A549 (cell line): ENCODE measurements around the gene ANP32A. TPM values are rescaled to one million over a fixed set of nuclear protein-coding genes. Genes with fewer than 3 reads are reported as not detected.
A peak's percentile ranks its signal among the peaks of the same experiment; 100 is the strongest.

ENCODE experiments used
- ATAC-seq, 2 experiments: fragments of 200-7000 bp in 1 of 2; fragments of >200 bp in 1 of 2; cut with Nextera tagmentation in 1 of 2; cut with Tn5 transposase in 1 of 2; 3 replicates each; pipeline versions ENCODE4 v1.8.0 to v1.9.1; 2018 to 2020; ENCODE audit warnings: mild to moderate bottlenecking in 1 of 2, moderate library complexity in 1 of 2
- CTCF ChIA-PET: fragments of 300-600 bp; sonication (Branson Sonifier 250); formaldehyde crosslinking; extraction: SDS; loops from one replicate; lab custom pipeline; 2021; ENCODE audit warnings: antibody characterized with exemption, inconsistent platforms; lab: Yijun Ruan, JAX
- POLR2A ChIA-PET: fragments of 350-600 bp; formaldehyde crosslinking; extraction: SDS; loops from one replicate; lab custom pipeline; 2021; ENCODE audit warnings: antibody characterized with exemption, inconsistent platforms; lab: Yijun Ruan, JAX
- DNase-seq, 2 experiments: peaks; one replicate each; pipeline versions ENCODE4 v3.0.0 to v3.0.0-alpha.2; 2011 to 2016; ENCODE audit warnings: low read depth in 1 of 2, low spot score in 1 of 2
- FAIRE-seq: peaks from 2 replicates; lab custom pipeline; 2011; peaks lifted over from hg19 to GRCh38; lab: Jason Lieb, UNC
- H3K27ac ChIP-seq, 2 experiments: fragments of >200 bp; sonication (Bioruptor Twin); formaldehyde crosslinking; 3 replicates each; pipeline ENCODE4 v1.5.1; 2016 to 2017
- H3K4me1 ChIP-seq: fragments of >200 bp; sonication (Bioruptor Twin); formaldehyde crosslinking; 3 replicates; pipeline ENCODE4 v1.6.1; 2016
- H3K4me2 ChIP-seq: fragments of >200 bp; sonication (Bioruptor Twin); formaldehyde crosslinking; 3 replicates; pipeline ENCODE4 v1.6.1; 2016
- H3K4me3 ChIP-seq: fragments of >200 bp; sonication (Bioruptor Twin); formaldehyde crosslinking; 3 replicates; pipeline ENCODE4 v1.5.1; 2016
- H3K9me3 ChIP-seq: fragments of >200 bp; sonication (Bioruptor Twin); formaldehyde crosslinking; 3 replicates; pipeline ENCODE4 v1.6.1; 2016
- BCL3 ChIP-seq: fragments of >200 bp; sonication (Bioruptor Twin); formaldehyde crosslinking; IDR thresholded peaks from 3 replicates; pipeline ENCODE4 v1.6.1; 2016
- CBX8 ChIP-seq: fragments of 200-600 bp; sonication (generic); IDR thresholded peaks from 2 replicates; pipeline ENCODE4 v1.6.1; 2016
- CEBPB ChIP-seq, 2 experiments: fragments of >200 bp in 1 of 2; sonication (Bioruptor Twin) in 1 of 2; formaldehyde crosslinking in 1 of 2; IDR thresholded peaks; 2 replicates each; pipeline ENCODE4 v1.6.1; 2012 to 2016
- CTCF ChIP-seq: fragments of >200 bp; sonication (Bioruptor Twin); formaldehyde crosslinking; IDR thresholded peaks from 3 replicates; pipeline ENCODE4 v1.5.1; 2016
- EP300 ChIP-seq, 2 experiments: fragments of >200 bp; sonication (Bioruptor Twin); formaldehyde crosslinking; IDR thresholded peaks; 2 replicates in 1 of 2; 3 replicates in 1 of 2; pipeline ENCODE4 v1.6.1; 2016 to 2017
- FOSL2 ChIP-seq, 2 experiments: fragments of 450-650 bp in 1 of 2; fragments of >200 bp in 1 of 2; sonication (Bioruptor Twin) in 1 of 2; formaldehyde crosslinking; IDR thresholded peaks; 2 replicates each; pipeline versions ENCODE4 v1.5.0 to v1.6.1; 2016 to 2020; ENCODE audit warnings: mild to moderate bottlenecking in 1 of 2, moderate library complexity in 1 of 2
- FOXS1 ChIP-seq: fragments of 250-450 bp; sonication (Bioruptor Pico); IDR thresholded peaks from 2 replicates; pipeline ENCODE4 v1.5.0; 2020; ENCODE audit warnings: mild to moderate bottlenecking, moderate library complexity
- HOXB5 ChIP-seq: fragments of 250-450 bp; sonication (Bioruptor Pico); IDR thresholded peaks from 2 replicates; pipeline ENCODE4 v1.5.0; 2020; ENCODE audit warnings: mild to moderate bottlenecking, moderate library complexity
- MYC ChIP-seq: IDR thresholded peaks from 2 replicates; pipeline ENCODE4 v1.6.1; 2012; ENCODE audit warnings: mild to moderate bottlenecking, inconsistent platforms, low read length, improper control_type of control experiment, borderline replicate concordance
- NFE2L2 ChIP-seq: fragments of 150-350 bp; conservative IDR thresholded peaks from 2 replicates; pipeline ENCODE4 v1.6.1; 2014; ENCODE audit warnings: low read length
- NPAS2 ChIP-seq: fragments of 250-450 bp; sonication (Bioruptor Pico); IDR thresholded peaks from 2 replicates; pipeline ENCODE4 v1.8.0; 2022; ENCODE audit warnings: mild to moderate bottlenecking, moderate library complexity, borderline replicate concordance
- PBX3 ChIP-seq: IDR thresholded peaks from 2 replicates; pipeline ENCODE4 v1.6.1; 2012
- POLR2AphosphoS2 ChIP-seq: conservative IDR thresholded peaks from 2 replicates; pipeline ENCODE4 v1.6.1; 2012; ENCODE audit warnings: low read length, improper control_type of control experiment, inconsistent platforms
- RARB ChIP-seq: fragments of 250-450 bp; sonication (Bioruptor Pico); IDR thresholded peaks from 2 replicates; pipeline ENCODE4 v1.8.0; 2021; ENCODE audit warnings: mild to moderate bottlenecking, moderate library complexity
- RFX5 ChIP-seq: fragments of 450-650 bp; IDR thresholded peaks from 2 replicates; pipeline ENCODE4 v1.7.1; 2014; ENCODE audit warnings: antibody characterized with exemption, mild to moderate bottlenecking, moderate library complexity
- RNF2 ChIP-seq: fragments of 200-600 bp; sonication (generic); IDR thresholded peaks from 2 replicates; pipeline ENCODE4 v1.6.1; 2016; ENCODE audit warnings: low read depth, mild to moderate bottlenecking, antibody characterized with exemption, moderate library complexity, borderline replicate concordance
- SMC3 ChIP-seq: fragments of >200 bp; sonication (Bioruptor Twin); formaldehyde crosslinking; IDR thresholded peaks from 3 replicates; pipeline ENCODE4 v1.6.1; 2018; ENCODE audit warnings: inconsistent platforms
- TFCP2L1 ChIP-seq: fragments of 250-450 bp; sonication (Bioruptor Pico); IDR thresholded peaks from 2 replicates; pipeline ENCODE4 v1.5.0; 2021; ENCODE audit warnings: mild to moderate bottlenecking
- ZNF302 ChIP-seq: fragments of 250-450 bp; sonication (Bioruptor Pico); IDR thresholded peaks from 2 replicates; pipeline ENCODE4 v1.9.0; 2021; ENCODE audit warnings: inconsistent platforms, mild to moderate bottlenecking, moderate library complexity
- WGBS: methylation state at CpG from one replicate; pipeline ENCODE4 v1.1.6; 2017; ENCODE audit errors: missing lambda C conversion rate; 5-methylcytosine and 5-hydroxymethylcytosine counted together
- polyA plus RNA-seq, 4 experiments: library from polyadenylated mRNA; depleted of rRNA in 3 of 4; stranded (reverse); fragments of >200 nt; fragmentation: RNase III in 1 of 4; extraction: RNeasy Plus Mini Kit Qiagen cat#74134 plus additional on column Dnase treatment in 1 of 4; gene quantifications; 2 replicates in 3 of 4; 3 replicates in 1 of 4; pipeline ENCODE4 v1.2.3, GENCODE V29; 2011 to 2017
- TF ChIP-seq, protein P1 (sequence below): fragments of 200-600 bp; sonication (generic); IDR thresholded peaks from 2 replicates; pipeline ENCODE4 v1.6.1; 2016; ENCODE audit warnings: antibody characterized with exemption, mild to moderate bottlenecking, moderate library complexity
- TF ChIP-seq, protein P2 (sequence below): fragments of 150-350 bp; IDR thresholded peaks from 2 replicates; pipeline ENCODE4 v1.6.1; 2014; ENCODE audit warnings: low read depth, mild to moderate bottlenecking, low read length
- TF ChIP-seq, protein P3 (sequence below): IDR thresholded peaks from 2 replicates; pipeline ENCODE4 v1.6.1; 2012; ENCODE audit warnings: low read depth, borderline replicate concordance

The ANP32A gene
- polyA plus RNA-seq, 2 of the 4 experiments (the other 2 are of a cell fraction): 208 to 354 TPM

- TF ChIP-seq, protein P1, sequence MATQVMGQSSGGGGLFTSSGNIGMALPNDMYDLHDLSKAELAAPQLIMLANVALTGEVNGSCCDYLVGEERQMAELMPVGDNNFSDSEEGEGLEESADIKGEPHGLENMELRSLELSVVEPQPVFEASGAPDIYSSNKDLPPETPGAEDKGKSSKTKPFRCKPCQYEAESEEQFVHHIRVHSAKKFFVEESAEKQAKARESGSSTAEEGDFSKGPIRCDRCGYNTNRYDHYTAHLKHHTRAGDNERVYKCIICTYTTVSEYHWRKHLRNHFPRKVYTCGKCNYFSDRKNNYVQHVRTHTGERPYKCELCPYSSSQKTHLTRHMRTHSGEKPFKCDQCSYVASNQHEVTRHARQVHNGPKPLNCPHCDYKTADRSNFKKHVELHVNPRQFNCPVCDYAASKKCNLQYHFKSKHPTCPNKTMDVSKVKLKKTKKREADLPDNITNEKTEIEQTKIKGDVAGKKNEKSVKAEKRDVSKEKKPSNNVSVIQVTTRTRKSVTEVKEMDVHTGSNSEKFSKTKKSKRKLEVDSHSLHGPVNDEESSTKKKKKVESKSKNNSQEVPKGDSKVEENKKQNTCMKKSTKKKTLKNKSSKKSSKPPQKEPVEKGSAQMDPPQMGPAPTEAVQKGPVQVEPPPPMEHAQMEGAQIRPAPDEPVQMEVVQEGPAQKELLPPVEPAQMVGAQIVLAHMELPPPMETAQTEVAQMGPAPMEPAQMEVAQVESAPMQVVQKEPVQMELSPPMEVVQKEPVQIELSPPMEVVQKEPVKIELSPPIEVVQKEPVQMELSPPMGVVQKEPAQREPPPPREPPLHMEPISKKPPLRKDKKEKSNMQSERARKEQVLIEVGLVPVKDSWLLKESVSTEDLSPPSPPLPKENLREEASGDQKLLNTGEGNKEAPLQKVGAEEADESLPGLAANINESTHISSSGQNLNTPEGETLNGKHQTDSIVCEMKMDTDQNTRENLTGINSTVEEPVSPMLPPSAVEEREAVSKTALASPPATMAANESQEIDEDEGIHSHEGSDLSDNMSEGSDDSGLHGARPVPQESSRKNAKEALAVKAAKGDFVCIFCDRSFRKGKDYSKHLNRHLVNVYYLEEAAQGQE: no peak
- TF ChIP-seq SMC3 (no peak), CTCF (no peak), FOXS1 (CRISPR knock-in tag) (no peak), CBX8 (no peak), HOXB5 (CRISPR knock-in tag) (0 out of 2 replicates have a peak, but pooled peaks have one; percentile 68), RARB (no peak), NPAS2 (CRISPR knock-in tag) (no peak)
- TF ChIP-seq, protein P2, sequence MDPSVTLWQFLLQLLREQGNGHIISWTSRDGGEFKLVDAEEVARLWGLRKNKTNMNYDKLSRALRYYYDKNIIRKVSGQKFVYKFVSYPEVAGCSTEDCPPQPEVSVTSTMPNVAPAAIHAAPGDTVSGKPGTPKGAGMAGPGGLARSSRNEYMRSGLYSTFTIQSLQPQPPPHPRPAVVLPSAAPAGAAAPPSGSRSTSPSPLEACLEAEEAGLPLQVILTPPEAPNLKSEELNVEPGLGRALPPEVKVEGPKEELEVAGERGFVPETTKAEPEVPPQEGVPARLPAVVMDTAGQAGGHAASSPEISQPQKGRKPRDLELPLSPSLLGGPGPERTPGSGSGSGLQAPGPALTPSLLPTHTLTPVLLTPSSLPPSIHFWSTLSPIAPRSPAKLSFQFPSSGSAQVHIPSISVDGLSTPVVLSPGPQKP: no peak
Observed at GRCh38 chr15:68817304-68818065, 3.2 kb downstream of the ANP32A start (continued).

- ATAC-seq (no peak), FAIRE-seq (no peak), DNase-seq (peak in 1 of 2 experiments; percentile 31)
- ChIA-PET CTCF (interaction anchor here (0.6 to 2.8 kb wide), 15 partner anchors 9 to 557 kb away, joined by 3 to 12 read pairs (median 3); no protein-coding TSS in a partner anchor), POLR2A (interaction anchor here (1.0 kb wide), 2 partner anchors 36 to 109 kb away, joined by 3 to 4 read pairs; no protein-coding TSS in a partner anchor)
- WGBS: 6% methylated on average over 13 of the region's 13 CpGs
- Histone ChIP-seq H3K4me2 (peak overlapping the region; percentile 88), H3K27ac (peak overlapping the region; percentile 98 to 99), H3K9me3 (no peaks in the 10 kb centered on the region), H3K4me1 (peaks cover 40% of the 10 kb centered on the region), H3K4me3 (peak overlapping the region; percentile 74)
- 0 out of 3 replicates have a peak, but pooled peaks have one; percentile 19 for TF ChIP-seq BCL3
- TF ChIP-seq, protein P3, sequence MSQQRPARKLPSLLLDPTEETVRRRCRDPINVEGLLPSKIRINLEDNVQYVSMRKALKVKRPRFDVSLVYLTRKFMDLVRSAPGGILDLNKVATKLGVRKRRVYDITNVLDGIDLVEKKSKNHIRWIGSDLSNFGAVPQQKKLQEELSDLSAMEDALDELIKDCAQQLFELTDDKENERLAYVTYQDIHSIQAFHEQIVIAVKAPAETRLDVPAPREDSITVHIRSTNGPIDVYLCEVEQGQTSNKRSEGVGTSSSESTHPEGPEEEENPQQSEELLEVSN: no peak
Observed at GRCh38 chr15:68816795-68817303, 3.8 kb downstream of the ANP32A start.

- 87% methylated on average over 4 of the region's 4 CpGs for WGBS
- Histone ChIP-seq H3K27ac (peak overlapping the region; percentile 98 to 99; a peak in 4 of 6 replicates), H3K4me1 (peaks cover 40% of the 10 kb centered on the region), H3K4me2 (peak overlapping the region; percentile 88), H3K4me3 (peak overlapping the region; percentile 74; the same call in 2 of the 3 replicates), H3K9me3 (no peaks in the 10 kb centered on the region)
- ChIA-PET POLR2A (interaction anchor here (1.0 kb wide), 1 partner anchor 109 kb away, joined by 3 read pairs; no protein-coding TSS in a partner anchor), CTCF (interaction anchor here (0.8 to 3.3 kb wide), 12 partner anchors 9 to 556 kb away, joined by 3 to 14 read pairs (median 6); no protein-coding TSS in a partner anchor)
- FAIRE-seq: no peak
- no peak for DNase-seq
- ATAC-seq: no peak
- TF ChIP-seq RFX5: no peak
- no peak for TF ChIP-seq CEBPB (IDR thresholded peaks at IDR 0.05)
- TF ChIP-seq PBX3: no peak
- TF ChIP-seq POLR2AphosphoS2: no peak
- no peak for TF ChIP-seq RNF2
- no peak for TF ChIP-seq TFCP2L1 (CRISPR knock-in tag)
- no peak for TF ChIP-seq EP300 (IDR thresholded peaks at IDR 0.05)
- no peak for TF ChIP-seq MYC
- no peak for TF ChIP-seq FOSL2 (IDR thresholded peaks at IDR 0.05)
- no peak for TF ChIP-seq FOSL2 (CRISPR knock-in tag; IDR thresholded peaks at IDR 0.05)
- no peak for TF ChIP-seq HOXB5 (CRISPR knock-in tag)
- no peak for TF ChIP-seq ZNF302 (CRISPR knock-in tag)
- TF ChIP-seq NFE2L2: no peak
Observed at GRCh38 chr15:68816158-68816557, 4.5 kb downstream of the ANP32A start.
